Cardiac muscle cell (in vitro differentiated cells and primary cell): Measurements from ENCODE around the gene RABGAP1. TPM values are rescaled to one million over a fixed set of nuclear protein-coding genes. Genes with fewer than 3 reads are reported as not detected.

Experiments used
- DNase-seq, 2 donors: peaks; one replicate each; pipeline versions ENCODE4 v3.0.0 to v3.0.0-alpha.2; 2010 to 2017; ENCODE audit warnings: low read depth in 1 of 2, low spot score in 1 of 2
- H3K27ac ChIP-seq: fragments of 200-600 bp; sonication (generic); 2 replicates; pipeline ENCODE4 v1.5.1; 2016
- H3K27me3 ChIP-seq: fragments of 200-600 bp; sonication (generic); 2 replicates; pipeline ENCODE4 v1.6.0; 2016; ENCODE audit warnings: control low read depth
- H3K36me3 ChIP-seq: fragments of 200-600 bp; sonication (generic); 2 replicates; pipeline ENCODE4 v1.5.1; 2016; ENCODE audit warnings: control low read depth
- H3K4me1 ChIP-seq: fragments of 200-600 bp; sonication (generic); 2 replicates; pipeline ENCODE4 v1.8.1; 2017; ENCODE audit warnings: low read depth, mild to moderate bottlenecking, mixed run types
- H3K4me3 ChIP-seq: fragments of 200-600 bp; sonication (generic); 2 replicates; pipeline ENCODE4 v1.5.1; 2016; ENCODE audit warnings: mild to moderate bottlenecking
- H3K9me3 ChIP-seq: fragments of 200-600 bp; sonication (generic); 2 replicates; pipeline ENCODE4 v1.5.1; 2017; ENCODE audit warnings: low read depth, mild to moderate bottlenecking, control low read depth
- CTCF ChIP-seq: IDR thresholded peaks from 2 replicates; pipeline ENCODE4 v1.5.1; 2012; ENCODE audit warnings: low read depth, mild to moderate bottlenecking, low read length
- polyA plus RNA-seq: library from polyadenylated mRNA; unstranded; fragments of >200 nt; fragmentation: Nextera tagmentation; extraction: Ambion mirVana; gene quantifications from 2 replicates; pipeline ENCODE4 v1.2.1, GENCODE V29; 2016
- total RNA-seq: library from RNA; depleted of rRNA; stranded (reverse); fragments of >200 nt; gene quantifications from 2 replicates; pipeline ENCODE4 v1.2.3, GENCODE V29; 2016

Gene RABGAP1
- total and polyA plus RNA-seq, 2 experiments from 2014 or later: 37.4 to 44.4 TPM

GRCh38 chr9:123061216-123061615 is 120.4 kb downstream of the RABGAP1 start:
- no peak for DNase-seq
- no peaks in the 10 kb centered on the region for H3K27me3 ChIP-seq
- no peak for TF ChIP-seq CTCF

GRCh38 chr9:123062351-123063176 is 121.7 kb downstream of the RABGAP1 start:
- Histone ChIP-seq H3K36me3 (peaks cover 23% of the 10 kb centered on the region), H3K27ac (no peak overlapping the region), H3K4me3 (no peak overlapping the region), H3K27me3 (no peaks in the 10 kb centered on the region), H3K9me3 (no peaks in the 10 kb centered on the region), H3K4me1 (no peaks in the 10 kb centered on the region)
- no peak for TF ChIP-seq CTCF
- DNase-seq: no peak

More at GRCh38 chr9:123061216-123061615, 120.4 kb downstream of the RABGAP1 start:
- peaks cover 14% of the 10 kb centered on the region for H3K36me3 ChIP-seq
- H3K9me3 ChIP-seq: no peaks in the 10 kb centered on the region
- H3K4me3 ChIP-seq: no peak overlapping the region
- no peaks in the 10 kb centered on the region for H3K4me1 ChIP-seq
- no peak overlapping the region for H3K27ac ChIP-seq

- H3K27ac ChIP-seq: no peak overlapping the region
- H3K27me3 ChIP-seq: no peaks in the 10 kb centered on the region
- H3K36me3 ChIP-seq: peaks cover 25% of the 10 kb centered on the region
- H3K4me3 ChIP-seq: no peak overlapping the region
- TF ChIP-seq CTCF: no peak
- no peaks in the 10 kb centered on the region for H3K4me1 ChIP-seq
- H3K9me3 ChIP-seq: no peaks in the 10 kb centered on the region
- no peak for DNase-seq
Measured at GRCh38 chr9:123063177-123063598, 122.4 kb downstream of the RABGAP1 start.

GRCh38 chr9:123063896-123064295 is 123.1 kb downstream of the RABGAP1 start:
- Histone ChIP-seq H3K4me1 (no peaks in the 10 kb centered on the region), H3K36me3 (peaks cover 28% of the 10 kb centered on the region), H3K9me3 (no peaks in the 10 kb centered on the region), H3K27me3 (no peaks in the 10 kb centered on the region), H3K27ac (no peak overlapping the region), H3K4me3 (no peak overlapping the region)
- DNase-seq: no peak
- TF ChIP-seq CTCF: no peak

- no peak for DNase-seq
- Histone ChIP-seq H3K27ac (no peak overlapping the region), H3K27me3 (no peaks in the 10 kb centered on the region), H3K4me3 (no peak overlapping the region), H3K36me3 (peaks cover 32% of the 10 kb centered on the region), H3K4me1 (no peaks in the 10 kb centered on the region), H3K9me3 (no peaks in the 10 kb centered on the region)
- no peak for TF ChIP-seq CTCF
Measured at GRCh38 chr9:123064716-123065115, 123.9 kb downstream of the RABGAP1 start.
